CD4-positive, alpha-beta T cell treated with Interleukin-1 beta for 1 hour (primary cell): Measurements from ENCODE around the gene C1QTNF3.
"Not testable (repeated sequence)": the region's sequence is repeated elsewhere in the genome, so short reads cannot be mapped to it uniquely, and the experiment has no call there.

ENCODE experiments used
- DNase-seq, 2 donors: peaks; one replicate each; pipeline ENCODE4 v3.0.0-alpha.2; 2020 to 2022

C1QTNF3 gene

GRCh38 chr5:34017254-34017653 is 25.8 kb downstream of the C1QTNF3 start:
- DNase-seq: no peak

- DNase-seq: no peak
These were observed 26.3 kb downstream of the C1QTNF3 start for GRCh38 chr5:34016750-34017149.

GRCh38 chr5:34016222-34016621 is 26.8 kb downstream of the C1QTNF3 start:
- DNase-seq: no peak

DNA sequence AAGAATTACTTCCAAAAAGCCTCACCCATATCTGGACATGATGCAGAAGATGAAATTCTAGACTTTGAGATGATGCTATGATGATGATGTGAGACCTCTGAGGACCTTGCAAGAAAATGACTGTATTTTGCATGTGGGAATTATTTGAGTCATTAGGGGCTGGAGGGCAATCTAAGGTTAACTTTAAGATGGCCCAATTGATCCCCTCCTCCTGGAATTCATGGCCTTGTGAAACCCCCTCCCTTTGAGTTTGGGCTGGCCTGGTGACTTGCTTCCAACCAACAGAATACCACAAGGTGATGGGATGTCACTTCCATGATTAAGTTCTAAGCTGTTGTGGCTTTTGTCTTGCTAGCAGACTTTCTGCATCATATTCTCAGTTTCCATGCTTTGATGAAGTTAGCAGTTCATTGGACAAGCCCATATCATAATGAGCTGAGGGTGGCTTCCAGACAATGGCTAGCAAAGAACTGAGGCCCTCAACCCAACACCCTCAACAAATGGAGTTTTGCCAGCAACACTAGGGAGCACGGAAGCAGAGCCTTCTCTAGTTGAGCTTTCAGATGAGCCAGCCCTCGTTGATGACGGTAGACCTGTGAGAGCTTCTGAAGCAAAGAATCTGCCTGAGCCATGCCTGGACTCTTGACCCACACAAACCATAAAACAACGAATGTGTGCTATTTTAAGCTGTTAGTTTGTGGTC is 27.7 kb downstream of the C1QTNF3 start:
- no peak for DNase-seq

DNA sequence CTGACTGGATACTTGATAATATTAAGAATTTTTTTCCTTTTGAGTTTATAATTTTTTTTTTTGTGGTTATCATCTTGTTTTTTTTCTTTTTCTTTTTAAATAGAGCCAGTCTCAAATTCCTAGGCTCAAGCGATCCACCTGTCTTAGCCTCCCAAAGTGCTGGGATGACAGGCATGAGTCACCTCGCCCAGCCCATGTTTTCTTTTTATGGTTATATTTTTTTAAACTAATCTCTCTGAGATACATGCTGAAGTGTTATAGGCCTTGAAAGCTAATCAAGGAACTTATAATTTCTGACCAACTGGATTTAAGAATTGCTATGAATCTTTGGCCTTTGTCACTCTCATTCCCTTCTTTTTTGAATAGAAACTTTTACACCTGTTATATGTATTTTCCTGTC is 28.4 kb downstream of the C1QTNF3 start:
- no peak for DNase-seq

GRCh38 chr5:34013547-34013946 is 29.5 kb downstream of the C1QTNF3 start:
- no peak for DNase-seq

DNA sequence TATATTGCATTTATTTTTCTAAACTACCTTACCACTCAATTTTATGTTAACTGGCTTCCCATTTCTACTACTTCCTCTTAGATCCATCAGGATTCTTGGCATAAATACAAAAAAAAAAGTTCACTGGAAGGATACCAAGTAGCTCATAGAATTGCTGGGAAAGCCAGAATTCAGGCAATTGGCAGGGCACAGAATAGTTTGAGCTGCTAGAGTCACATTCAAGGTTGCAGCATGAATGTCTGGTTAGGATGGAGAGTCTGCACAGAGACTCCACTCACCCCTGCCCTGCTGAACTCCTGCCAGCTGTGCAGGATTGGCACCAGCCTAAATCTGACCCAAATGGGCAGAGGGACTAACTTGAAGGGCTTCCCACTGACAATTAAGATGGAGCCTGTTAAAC is 30.2 kb downstream of the C1QTNF3 start:
- no peak for DNase-seq

DNA sequence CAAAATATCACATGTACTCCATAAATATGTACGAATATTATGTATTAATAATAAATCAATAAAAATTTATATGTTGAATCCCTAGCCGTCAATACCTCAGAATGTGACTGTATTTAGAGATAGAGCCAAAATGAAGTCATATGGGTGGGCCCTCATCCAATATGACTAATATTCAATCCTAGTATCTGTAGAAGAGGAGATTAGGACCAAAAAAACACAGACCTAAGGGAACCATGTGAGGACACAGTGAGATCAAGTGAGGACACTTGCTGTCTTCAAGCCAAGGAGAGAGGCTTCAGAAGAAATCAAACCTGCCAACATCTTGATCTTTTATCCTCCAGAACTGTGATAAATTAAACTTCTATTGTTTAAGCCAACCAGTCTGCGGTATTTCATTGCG is 31.5 kb downstream of the C1QTNF3 start:
- DNase-seq: no peak

DNA sequence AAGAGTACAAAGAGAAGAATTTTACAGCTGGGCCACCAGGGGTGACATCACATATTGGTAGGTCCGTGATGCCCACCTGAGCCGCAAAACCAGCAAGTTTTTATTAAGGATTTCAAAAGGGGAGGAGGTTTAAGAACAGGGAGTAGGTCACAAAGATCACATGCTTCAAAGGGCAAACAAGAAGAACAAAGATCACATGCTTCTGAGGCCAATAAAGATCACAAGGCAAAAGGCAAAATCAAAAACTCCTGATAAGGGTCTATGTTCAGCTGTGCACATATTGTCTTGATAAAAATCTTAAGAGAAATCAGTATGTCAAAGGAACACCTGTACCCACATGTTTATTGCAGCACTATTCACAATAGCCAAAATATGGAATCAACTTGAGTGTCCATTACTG is 32.9 kb downstream of the C1QTNF3 start:
- DNase-seq: not testable (repeated sequence)

DNA sequence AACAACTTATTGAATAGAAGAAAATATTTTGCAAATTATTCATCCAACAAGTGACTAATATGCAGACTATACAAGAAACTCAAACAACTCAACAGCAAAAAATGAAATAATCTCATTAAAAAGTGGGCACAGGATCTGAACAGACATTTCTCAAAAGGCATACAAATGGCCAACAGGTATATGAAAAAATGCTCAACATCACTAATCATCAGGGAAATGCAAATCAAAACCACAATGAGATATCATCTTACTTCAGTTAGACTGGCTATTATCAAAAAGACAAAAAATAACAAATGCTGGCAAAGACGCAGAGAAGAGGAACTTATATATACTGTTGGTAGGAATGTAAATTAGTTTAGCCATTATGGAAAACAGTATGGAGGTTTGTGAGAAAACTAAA is 33.4 kb downstream of the C1QTNF3 start:
- DNase-seq: no peak

DNA sequence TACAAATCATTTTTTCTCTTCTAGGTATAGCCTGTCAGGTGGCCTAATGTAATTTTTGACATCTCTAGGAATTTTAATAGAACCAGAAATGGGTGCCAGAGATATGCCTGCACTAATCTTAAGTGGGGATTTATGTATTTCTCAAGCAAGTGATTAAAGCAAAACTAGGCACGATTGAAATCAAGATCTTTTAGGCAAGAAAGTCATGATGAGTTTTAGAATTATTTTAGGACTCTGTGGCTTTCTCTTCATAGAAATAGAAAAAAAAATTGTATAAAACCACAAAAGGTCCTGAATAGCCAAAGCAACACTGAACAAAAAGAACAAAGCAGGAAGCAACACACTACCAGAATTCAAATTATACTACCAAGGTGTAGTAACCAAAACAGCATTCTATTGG is 34.2 kb downstream of the C1QTNF3 start:
- no peak for DNase-seq

GRCh38 chr5:34007621-34008600 is 35.1 kb downstream of the C1QTNF3 start, which contains the start of gene AMACR:
AMACR (minus strand) TSS chr5:34008050; CDS start chr5:34008019, 31 bp downstream.
- DNase-seq: peak; percentile 88 to 93

DNA sequence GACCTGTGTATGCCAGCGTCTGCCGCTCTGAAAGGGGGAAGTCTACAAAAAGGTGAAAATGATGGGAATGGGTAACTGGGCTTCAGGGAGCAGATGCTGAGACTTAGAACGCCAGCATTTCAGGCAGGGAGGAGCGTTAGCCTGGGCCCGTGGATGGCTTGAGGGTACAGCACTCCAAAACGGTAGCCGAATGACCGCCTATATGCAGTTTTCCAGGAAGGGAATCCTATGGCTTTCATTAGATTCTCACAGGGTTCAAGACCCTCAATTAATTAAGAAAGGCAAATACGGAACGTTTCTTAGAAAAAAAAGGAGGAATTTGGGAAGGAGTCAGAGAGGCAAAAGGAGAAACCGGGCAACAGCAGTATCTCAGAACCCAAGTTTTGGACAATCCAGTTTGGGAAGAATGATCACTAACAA is 35.8 kb downstream of the C1QTNF3 start:
- DNase-seq: no peak

- no peak for DNase-seq
These were observed 37.3 kb downstream of the C1QTNF3 start for GRCh38 chr5:34005681-34006080.

- DNase-seq: no peak
These were observed 37.8 kb downstream of the C1QTNF3 start for GRCh38 chr5:34005211-34005610.

- DNase-seq: no peak
These were observed 39.1 kb downstream of the C1QTNF3 start for GRCh38 chr5:34003941-34004340.

DNA sequence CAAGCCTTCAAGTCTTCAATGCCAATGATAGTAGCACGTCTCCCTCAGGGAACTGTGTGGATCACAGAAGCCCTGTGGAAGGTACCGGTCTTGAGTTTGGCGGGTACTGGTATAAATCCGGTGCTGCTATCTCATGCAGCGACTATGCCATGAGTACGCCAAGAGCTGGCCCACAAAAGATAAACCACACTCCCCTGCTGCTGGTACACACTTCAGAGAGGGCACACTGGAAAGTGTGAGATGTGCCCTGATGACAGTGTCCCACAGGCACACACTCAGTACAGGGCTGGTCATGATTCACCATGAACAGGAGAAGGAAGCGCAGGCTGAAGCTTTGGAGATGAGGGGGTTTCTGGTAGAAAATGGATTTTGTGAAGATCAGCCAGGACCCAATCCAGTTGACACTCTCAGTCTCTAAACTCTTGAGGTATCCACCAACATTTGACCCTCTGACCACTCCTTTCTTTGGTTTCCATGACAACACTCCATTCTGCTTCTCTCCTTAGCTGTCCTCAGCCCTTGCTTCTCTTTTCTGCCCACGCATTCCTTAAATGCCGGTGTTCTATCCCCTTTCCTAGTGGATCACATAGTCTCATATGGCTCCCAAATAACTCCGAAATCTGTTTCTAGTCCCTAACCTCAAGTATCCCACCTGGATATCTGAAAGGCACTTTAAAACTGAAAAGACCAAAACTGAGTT is 40.2 kb downstream of the C1QTNF3 start:
- DNase-seq: no peak

GRCh38 chr5:34001241-34001841 is 41.7 kb downstream of the C1QTNF3 start:
- no peak for DNase-seq

- DNase-seq: no peak
These were observed 43.0 kb downstream of the C1QTNF3 start for GRCh38 chr5:33999978-34000377.

- DNase-seq: peak; percentile 17 to 36
These were observed 45.6 kb downstream of the C1QTNF3 start for GRCh38 chr5:33997331-33997983.

- DNase-seq: no peak
These were observed 47.1 kb downstream of the C1QTNF3 start for GRCh38 chr5:33995865-33996264.

- DNase-seq: no peak
These were observed 48.2 kb downstream of the C1QTNF3 start for GRCh38 chr5:33994845-33995244.
